ENCODE data around the gene C10orf105. TPM values are rescaled to one million over a fixed set of nuclear protein-coding genes. Genes with fewer than 3 reads are reported as not detected.

C10orf105 gene
- total RNA-seq, 1 experiment from 2014 or later, result not detected

DNA sequence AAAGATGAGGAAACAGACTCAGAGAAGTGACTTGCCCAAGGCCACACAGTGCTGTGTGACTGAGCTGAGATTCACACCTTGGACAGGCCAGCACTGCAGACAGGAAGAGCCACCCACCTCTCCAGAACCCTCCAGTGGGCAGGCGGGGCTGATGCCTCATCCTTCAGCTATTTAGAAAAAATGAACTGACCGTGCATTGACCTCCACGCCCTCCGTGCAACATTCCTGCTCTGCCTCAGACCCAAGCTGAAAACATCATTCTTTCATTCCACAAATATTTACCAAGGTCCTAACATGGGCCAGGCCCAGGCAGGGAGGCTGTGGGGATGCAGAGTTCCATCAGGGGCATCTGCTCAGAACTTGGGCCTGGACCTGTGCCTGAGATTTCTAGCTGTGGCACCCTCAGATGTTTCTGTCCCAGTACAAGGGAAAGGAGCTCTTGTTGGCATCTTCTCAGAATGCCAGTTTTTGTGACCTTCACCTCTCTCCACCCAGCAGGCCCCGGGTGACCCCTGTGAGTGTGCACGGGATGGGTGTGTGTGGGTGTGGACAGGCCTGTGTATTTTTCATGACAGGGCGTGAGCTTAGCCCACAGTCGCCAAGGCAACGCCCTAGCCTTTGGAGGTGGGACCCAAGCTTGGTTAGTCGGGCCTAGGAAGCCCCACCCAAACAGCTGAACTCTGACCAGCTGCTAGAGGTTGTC is 47.3 kb upstream of the C10orf105 start:
- Histone ChIP-seq H4K20me1 (ENCODE audit: low read length) (no peaks in the 10 kb centered on the region), H3F3A (ENCODE audit: low read length, unreplicated experiment) (no peaks in the 10 kb centered on the region), H3K27me3 (ENCODE audit: low read length) (no peaks in the 10 kb centered on the region), H3K9me3 (ENCODE audit: low read length) (no peaks in the 10 kb centered on the region), H3K4me3 (ENCODE audit: low read length) (no peak overlapping the region), H2AFZ (ENCODE audit: low read length) (no peak overlapping the region), H3K9me2 (replicated peaks; ENCODE audit: low read length) (no peaks in the 10 kb centered on the region), H3K36me3 (ENCODE audit: low read depth, low read length) (no peaks in the 10 kb centered on the region), H3K4me2 (ENCODE audit: low read length) (peak overlapping the region; percentile 60), H3K4me1 (ENCODE audit: insufficient read depth, low read length) (peaks cover 33% of the 10 kb centered on the region), H3K79me2 (ENCODE audit: low read length) (no peaks in the 10 kb centered on the region), H3K9ac (ENCODE audit: low read length) (no peak overlapping the region; the same call in 1 of the 2 replicates), H3K27ac (ENCODE audit: low read length) (peak overlapping the region; percentile 79)
- ChIA-PET POLR2A (ENCODE audit: unreplicated experiment) (interaction anchor here (0.5 to 0.7 kb wide), 2 partner anchors 62 to 290 kb away, joined by 3 to 9 read pairs; no protein-coding TSS in a partner anchor), CTCF (interaction anchor here (1.2 kb wide), 1 partner anchor 70 kb away, joined by 3 read pairs; no protein-coding TSS in a partner anchor)
- intact Hi-C loops (cut with micrococcal nuclease), result loop anchor here (5.0 kb wide), 2 partner anchors 40 to 70 kb away; no protein-coding TSS in a partner anchor
- ATAC-seq (peak; percentile 75), DNase-seq (peak; percentile 89)
- BruUV-seq (replicated peaks), result no TSS peak
- TF ChIP-seq EZH2phosphoT487 (IDR thresholded peaks at IDR 0.05; ENCODE audit: borderline replicate concordance, low read length) (no peak), CTCF (conservative IDR thresholded peaks at IDR 0.05; ENCODE audit: low read depth, low read length) (no peak), EZH2 (IDR thresholded peaks at IDR 0.05; ENCODE audit: low read length, unreplicated experiment) (no peak)

DNA sequence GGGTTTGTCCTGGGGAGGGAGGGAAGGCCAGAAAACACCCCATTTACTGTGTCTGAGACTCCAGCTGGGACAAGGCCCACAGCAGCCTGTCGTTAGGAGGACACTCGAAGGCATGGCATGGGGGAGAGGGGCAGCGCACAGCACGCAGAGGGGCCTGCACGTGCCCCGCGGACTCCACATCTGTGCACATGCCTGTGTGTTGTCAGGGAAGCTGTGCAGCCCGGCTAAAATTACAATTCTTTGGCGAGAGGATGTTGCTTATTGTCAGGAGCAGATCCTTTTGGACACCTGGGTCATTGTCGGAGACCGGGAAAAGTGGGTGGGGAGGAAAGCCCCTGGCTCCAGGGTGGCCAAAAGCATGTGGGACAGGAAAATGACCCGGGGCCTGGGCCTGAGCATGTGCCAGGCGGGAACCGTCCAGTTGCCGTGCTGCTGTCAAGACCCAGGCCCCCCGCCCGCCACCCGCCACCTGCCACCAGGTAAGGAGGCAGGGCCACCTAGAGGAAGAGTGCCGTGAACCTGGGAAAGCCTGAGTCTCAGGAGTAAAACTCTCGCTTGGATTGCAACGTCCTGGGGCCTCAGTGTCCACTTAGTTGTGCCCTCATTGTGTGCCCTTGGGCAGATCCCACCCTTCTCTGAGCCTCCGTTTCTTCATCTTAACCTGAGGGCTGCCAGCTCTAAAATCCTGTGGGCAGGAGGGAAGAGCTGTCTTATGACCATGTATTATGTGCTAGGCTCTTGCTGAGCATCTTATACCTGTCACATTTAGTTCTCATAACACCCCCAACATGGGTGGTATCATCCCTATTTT is 46.5 kb upstream of the C10orf105 start:
- Histone ChIP-seq H4K20me1 (ENCODE audit: low read length) (no peaks in the 10 kb centered on the region), H3K27ac (ENCODE audit: low read length) (peak overlapping the region; percentile 79), H3K9me2 (replicated peaks; ENCODE audit: low read length) (no peaks in the 10 kb centered on the region), H3K4me3 (ENCODE audit: low read length) (no peak overlapping the region), H3K79me2 (ENCODE audit: low read length) (no peaks in the 10 kb centered on the region), H3F3A (ENCODE audit: low read length, unreplicated experiment) (no peaks in the 10 kb centered on the region), H3K9me3 (ENCODE audit: low read length) (no peaks in the 10 kb centered on the region), H3K4me1 (ENCODE audit: insufficient read depth, low read length) (peaks cover 32% of the 10 kb centered on the region), H3K27me3 (ENCODE audit: low read length) (no peaks in the 10 kb centered on the region), H3K9ac (ENCODE audit: low read length) (no peak overlapping the region), H3K4me2 (ENCODE audit: low read length) (0 out of 2 replicates have a peak overlapping the region, but pooled peaks have one; percentile 1), H2AFZ (ENCODE audit: low read length) (no peak overlapping the region), H3K36me3 (ENCODE audit: low read depth, low read length) (no peaks in the 10 kb centered on the region)
- TSS peak; percentile 55 for BruUV-seq (replicated peaks)
- ATAC-seq, result no peak
- intact Hi-C loops (cut with micrococcal nuclease), result loop anchor here (5.0 kb wide), 2 partner anchors 39 to 69 kb away; no protein-coding TSS in a partner anchor
- CTCF ChIA-PET, result interaction anchor here (1.2 kb wide), 1 partner anchor 69 kb away, joined by 3 read pairs; no protein-coding TSS in a partner anchor
- no peak for DNase-seq
- POLR2A ChIA-PET (ENCODE audit: unreplicated experiment), result interaction anchor here (0.6 kb wide), 1 partner anchor 518 kb away, joined by 13 read pairs; no protein-coding TSS in a partner anchor
- TF ChIP-seq EZH2phosphoT487 (IDR thresholded peaks at IDR 0.05; ENCODE audit: borderline replicate concordance, low read length) (no peak), CTCF (conservative IDR thresholded peaks at IDR 0.05; ENCODE audit: low read depth, low read length) (no peak), EZH2 (IDR thresholded peaks at IDR 0.05; ENCODE audit: low read length, unreplicated experiment) (no peak)

All from PC-3 (cell line).